PC-9 (cell line): ENCODE data around the gene ATXN1.

ENCODE experiments used
- CTCF ChIP-seq: fragments of 200-600 bp; sonication (generic); conservative IDR thresholded peaks from 2 replicates; pipeline ENCODE4 v1.6.1; 2017; ENCODE audit warnings: mixed run types, antibody characterized with exemption, mild to moderate bottlenecking, moderate library complexity
- EZH2 ChIP-seq: fragments of 200-600 bp; sonication (generic); IDR thresholded peaks from 2 replicates; pipeline ENCODE4 v1.8.0; 2017; ENCODE audit warnings: antibody characterized with exemption, low read depth

DNA sequence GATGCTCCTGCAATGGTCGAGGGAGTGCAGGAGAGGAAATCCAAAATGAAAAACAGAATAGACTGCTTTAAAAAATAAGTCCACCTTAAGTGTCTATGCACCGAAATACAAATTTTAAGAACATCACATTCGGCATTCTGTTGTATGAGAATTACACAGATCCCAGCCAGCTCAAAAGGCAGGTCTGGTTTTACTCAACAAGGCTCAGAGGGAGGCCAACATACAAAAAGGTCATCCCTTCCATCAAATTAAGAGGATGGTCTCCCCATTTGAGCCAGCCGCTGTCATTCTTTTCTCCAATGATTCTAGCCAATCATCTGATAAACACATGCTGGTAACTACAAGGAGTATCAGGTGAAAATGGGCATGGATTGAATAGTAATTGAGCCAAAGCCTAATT is 7.9 kb downstream of the ATXN1 start:
- TF ChIP-seq CTCF (no peak), EZH2 (no peak)
